GM23338 (cell line): ENCODE data around the gene CRAMP1. TPM values are rescaled to one million over a fixed set of nuclear protein-coding genes. Genes with fewer than 3 reads are reported as not detected.

Experiments
- ATAC-seq: fragments of 200-7000 bp; cut with Tn5 transposase; 3 replicates; pipeline ENCODE4 v1.9.1; 2020
- DNase-seq: peaks from one replicate; pipeline ENCODE4 v3.0.0-alpha.2; 2015; ENCODE audit warnings: low spot score
- H2AFZ ChIP-seq: fragments of 200-600 bp; sonication (generic); 2 replicates; pipeline ENCODE4 v1.8.0; 2016; ENCODE audit warnings: antibody characterized with exemption, mild to moderate bottlenecking, moderate library complexity
- H3F3A ChIP-seq: fragments of 200-600 bp; sonication (generic); replicated peaks from 2 replicates; pipeline ENCODE4 v1.8.0; 2017; ENCODE audit warnings: antibody characterized with exemption, mixed run types, low read depth
- H3K27ac ChIP-seq: fragments of 200-600 bp; sonication (generic); 2 replicates; pipeline ENCODE4 v1.6.1; 2016; ENCODE audit warnings: low read depth
- H3K27me3 ChIP-seq: fragments of 200-600 bp; sonication (generic); 2 replicates; pipeline ENCODE4 v1.8.0; 2016; ENCODE audit warnings: mild to moderate bottlenecking, mixed run types, moderate library complexity; ENCODE audit not compliant: insufficient read depth
- H3K36me3 ChIP-seq: fragments of 200-600 bp; sonication (generic); 2 replicates; pipeline ENCODE4 v1.8.0; 2016; ENCODE audit warnings: mild to moderate bottlenecking; ENCODE audit not compliant: insufficient read depth
- H3K4me1 ChIP-seq: fragments of 200-600 bp; sonication (generic); 2 replicates; pipeline ENCODE4 v1.8.0; 2016; ENCODE audit warnings: mild to moderate bottlenecking, moderate library complexity; ENCODE audit not compliant: insufficient read depth
- H3K4me2 ChIP-seq: fragments of 200-600 bp; sonication (generic); 2 replicates; pipeline ENCODE4 v1.7.1; 2017; ENCODE audit warnings: mixed run types
- H3K4me3 ChIP-seq: fragments of 200-600 bp; sonication (generic); 2 replicates; pipeline ENCODE4 v1.6.1; 2016; ENCODE audit warnings: mixed run types
- H3K79me2 ChIP-seq: fragments of 200-600 bp; sonication (generic); replicated peaks from 2 replicates; pipeline ENCODE4 v1.8.0; 2017; ENCODE audit warnings: mild to moderate bottlenecking; ENCODE audit not compliant: insufficient read depth
- H3K9me2 ChIP-seq: fragments of 200-600 bp; sonication (generic); 2 replicates; pipeline ENCODE4 v1.8.0; 2017; ENCODE audit not compliant: insufficient read depth
- H4K20me1 ChIP-seq: fragments of 200-600 bp; sonication (generic); replicated peaks from 2 replicates; pipeline ENCODE4 v1.8.0; 2017; ENCODE audit warnings: mild to moderate bottlenecking; ENCODE audit not compliant: insufficient read depth
- H3K27ac Mint-ChIP-seq: 2 replicates; pipeline ENCODE4 v1.8.0; 2020; ENCODE audit warnings: inconsistent platforms, mild to moderate bottlenecking, moderate library complexity, mixed read lengths
- H3K27me3 Mint-ChIP-seq: 3 replicates; pipeline ENCODE4 v1.8.0; 2022; ENCODE audit warnings: low read depth, mild to moderate bottlenecking, moderate library complexity, mixed read lengths, inconsistent platforms; ENCODE audit not compliant: insufficient read depth, poor library complexity
- H3K36me3 Mint-ChIP-seq: 3 replicates; pipeline ENCODE4 v1.8.0; 2021; ENCODE audit warnings: low read depth, mild to moderate bottlenecking, inconsistent platforms, moderate library complexity, mixed read lengths
- H3K4me1 Mint-ChIP-seq: 3 replicates; pipeline ENCODE4 v1.8.0; 2020; ENCODE audit warnings: mild to moderate bottlenecking, inconsistent platforms, mixed read lengths
- H3K4me3 Mint-ChIP-seq: 3 replicates; pipeline ENCODE4 v1.8.0; 2021; ENCODE audit warnings: moderate library complexity, mild to moderate bottlenecking, inconsistent platforms, mixed read lengths
- H3K9me3 Mint-ChIP-seq: 3 replicates; pipeline ENCODE4 v1.8.0; 2020; ENCODE audit warnings: moderate library complexity, mild to moderate bottlenecking, inconsistent platforms, mixed read lengths
- ETS1 ChIP-seq: IDR thresholded peaks from 2 replicates; pipeline ENCODE4 v1.6.1; 2016; ENCODE audit warnings: antibody characterized with exemption
- EZH2 ChIP-seq: fragments of 200-600 bp; sonication (generic); IDR thresholded peaks from one replicate; pipeline ENCODE4 v1.8.0; 2017; ENCODE audit warnings: antibody characterized with exemption, mild to moderate bottlenecking, low read depth; ENCODE audit not compliant: unreplicated experiment
- EZH2phosphoT487 ChIP-seq: fragments of 200-600 bp; sonication (generic); IDR thresholded peaks from one replicate; pipeline ENCODE4 v1.8.1; 2018; ENCODE audit warnings: antibody characterized with exemption; ENCODE audit not compliant: unreplicated experiment
- POLR2AphosphoS5 ChIP-seq: IDR thresholded peaks from 2 replicates; pipeline ENCODE4 v1.6.1; 2016; ENCODE audit warnings: antibody characterized with exemption, low read depth
- STAT1 ChIP-seq: IDR thresholded peaks from one replicate; pipeline ENCODE4 v1.6.1; 2016; ENCODE audit warnings: antibody characterized with exemption; ENCODE audit not compliant: unreplicated experiment
- ZNF114 ChIP-seq: fragments of 250-450 bp; sonication (Bioruptor Pico); IDR thresholded peaks from 2 replicates; pipeline ENCODE4 v1.5.0; 2020; ENCODE audit warnings: mild to moderate bottlenecking, moderate library complexity
- ZNF331 ChIP-seq: fragments of 250-450 bp; sonication (Bioruptor Pico); IDR thresholded peaks from 2 replicates; pipeline ENCODE4 v1.5.0; 2020; ENCODE audit warnings: low read depth, mild to moderate bottlenecking, moderate library complexity
- ZNF462 ChIP-seq: fragments of 250-450 bp; sonication (Bioruptor Pico); IDR thresholded peaks from 2 replicates; pipeline ENCODE4 v1.5.0; 2020; ENCODE audit warnings: mild to moderate bottlenecking, moderate library complexity
- polyA plus RNA-seq: library from polyadenylated mRNA; unstranded; fragments of >200 nt; fragmentation: Nextera tagmentation; extraction: Ambion mirVana; gene quantifications from 2 replicates; pipeline ENCODE4 v1.2.1, GENCODE V29; 2016
- total RNA-seq: library from RNA; depleted of rRNA; stranded (reverse); fragments of >200 nt; shearing (Covaris generic); gene quantifications from 2 replicates; pipeline ENCODE4 v1.2.3, GENCODE V29; 2014

Gene CRAMP1
- total and polyA plus RNA-seq, 2 experiments from 2014 or later, result 3.4 to 16.7 TPM

GRCh38 chr16:1590930-1591705, 21.0 kb upstream of the CRAMP1 start:
- Histone ChIP-seq H3K4me2 (no peak overlapping the region), H4K20me1 (no peaks in the 10 kb centered on the region), H2AFZ (no peak overlapping the region), H3K4me1 (no peaks in the 10 kb centered on the region), H3F3A (no peaks in the 10 kb centered on the region), H3K9me2 (no peaks in the 10 kb centered on the region), H3K27me3 (no peaks in the 10 kb centered on the region), H3K36me3 (no peaks in the 10 kb centered on the region), H3K27ac (no peak overlapping the region), H3K4me3 (no peak overlapping the region), H3K79me2 (no peaks in the 10 kb centered on the region)
- H3K27me3 Mint-ChIP-seq, result peaks cover 4% of the 10 kb centered on the region
- H3K36me3 Mint-ChIP-seq, result peaks cover 15% of the 10 kb centered on the region
- no peak for TF ChIP-seq EZH2
- TF ChIP-seq POLR2AphosphoS5, result no peak
- no peak for TF ChIP-seq ZNF462 (CRISPR knock-in tag)
- no peak for TF ChIP-seq ZNF114 (CRISPR knock-in tag)
- no peak for TF ChIP-seq ZNF331
- H3K27ac Mint-ChIP-seq, result no peak overlapping the region
- DNase-seq (no peak), ATAC-seq (no peak)
- H3K9me3 Mint-ChIP-seq, result no peaks in the 10 kb centered on the region
- H3K4me3 Mint-ChIP-seq, result no peak overlapping the region
- no peaks in the 10 kb centered on the region for H3K4me1 Mint-ChIP-seq

GRCh38 chr16:1592446-1592845, 19.7 kb upstream of the CRAMP1 start:
- peaks cover 4% of the 10 kb centered on the region for H3K27me3 Mint-ChIP-seq
- 0 out of 2 replicates have a peak overlapping the region, but pooled peaks have one; percentile 31 for H3K27ac Mint-ChIP-seq
- Histone ChIP-seq H2AFZ (no peak overlapping the region), H3K4me2 (no peak overlapping the region), H3K27ac (no peak overlapping the region), H3F3A (no peaks in the 10 kb centered on the region), H3K9me2 (no peaks in the 10 kb centered on the region), H3K27me3 (no peaks in the 10 kb centered on the region), H3K4me1 (no peaks in the 10 kb centered on the region), H3K36me3 (no peaks in the 10 kb centered on the region), H3K4me3 (no peak overlapping the region), H4K20me1 (no peaks in the 10 kb centered on the region), H3K79me2 (no peaks in the 10 kb centered on the region)
- H3K9me3 Mint-ChIP-seq, result peaks cover 6% of the 10 kb centered on the region
- H3K4me3 Mint-ChIP-seq, result no peak overlapping the region
- DNase-seq, result no peak
- peaks cover 15% of the 10 kb centered on the region for H3K36me3 Mint-ChIP-seq
- ATAC-seq, result no peak
- no peaks in the 10 kb centered on the region for H3K4me1 Mint-ChIP-seq
- no peak for TF ChIP-seq EZH2phosphoT487
- TF ChIP-seq ZNF114 (CRISPR knock-in tag), result no peak
- no peak for TF ChIP-seq ZNF331
- TF ChIP-seq STAT1, result no peak
- no peak for TF ChIP-seq POLR2AphosphoS5
- no peak for TF ChIP-seq ETS1
